ENCODE results near the gene RAP1A.

- no peak for TF ChIP-seq EZH2phosphoT487 (IDR thresholded peaks at IDR 0.05; ENCODE audit: insufficient read depth, low read depth)
- no peak for TF ChIP-seq EZH2 (IDR thresholded peaks at IDR 0.05; ENCODE audit: insufficient read depth, poor library complexity, severe bottlenecking)
Measured at GRCh38 chr1:111734426-111734825, 114.8 kb downstream of the RAP1A start.

Measured in GM23248 (cell line).